ENCODE data around the gene EFCAB11. TPM values are rescaled to one million over a fixed set of nuclear protein-coding genes. Genes with fewer than 3 reads are reported as not detected.

EFCAB11 gene
- total RNA-seq, 1 donor from 2014 or later, result 7.5 TPM

DNA sequence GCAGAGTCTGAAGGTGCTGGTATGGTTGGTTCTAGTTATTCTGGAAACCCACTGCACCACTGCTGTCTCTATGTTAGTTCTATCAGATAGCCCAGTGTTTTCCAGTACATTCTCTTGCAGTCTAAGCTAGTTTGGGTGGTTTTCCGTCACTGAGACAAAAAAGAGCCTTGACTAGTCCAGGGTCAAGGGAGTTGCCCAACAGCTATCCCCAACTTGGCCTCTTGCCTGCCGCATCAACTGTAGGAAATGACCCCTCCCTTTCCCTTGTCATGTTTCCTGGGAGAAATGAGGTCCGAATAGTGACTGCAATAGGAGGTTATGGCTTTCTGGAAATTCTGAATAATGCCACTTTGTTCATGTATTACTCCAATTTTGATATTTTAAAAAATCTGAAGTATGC, 160.4 kb downstream of the EFCAB11 start:
- Histone ChIP-seq H3K9me3 (ENCODE audit: insufficient read depth, low read depth, low read length) (no peaks in the 10 kb centered on the region), H3K9ac (ENCODE audit: low read length) (no peak overlapping the region), H3K4me3 (ENCODE audit: insufficient read depth, low read depth, low read length) (no peak overlapping the region), H3K36me3 (ENCODE audit: insufficient read depth, low read length) (no peaks in the 10 kb centered on the region), H3K4me1 (ENCODE audit: insufficient read depth, low read length) (peaks cover 13% of the 10 kb centered on the region), H4K20me1 (ENCODE audit: insufficient read depth, low read length) (no peaks in the 10 kb centered on the region), H3K79me2 (ENCODE audit: insufficient read depth, low read length) (no peaks in the 10 kb centered on the region), H3K27me3 (ENCODE audit: insufficient read depth, low read length) (no peaks in the 10 kb centered on the region), H2AFZ (ENCODE audit: low read depth, low read length) (no peak overlapping the region), H3K4me2 (ENCODE audit: low read length) (no peak overlapping the region), H3K27ac (ENCODE audit: low read depth, low read length) (no peak overlapping the region)
- TF ChIP-seq EZH2 (IDR thresholded peaks at IDR 0.05; ENCODE audit: insufficient read depth, low read length) (no peak), CTCF (IDR thresholded peaks at IDR 0.05; ENCODE audit: insufficient read depth, low read depth, low read length) (no peak)
- DNase-seq (ENCODE audit: low read depth) (no peak), FAIRE-seq (no peak)
- no peak overlapping the region for H3K27ac Mint-ChIP-seq (ENCODE audit: unreplicated experiment)
- H3K9me3 Mint-ChIP-seq (ENCODE audit: unreplicated experiment), result peaks cover 1% of the 10 kb centered on the region
- H3K4me3 Mint-ChIP-seq (ENCODE audit: unreplicated experiment), result no peak overlapping the region
- no peaks in the 10 kb centered on the region for H3K27me3 Mint-ChIP-seq (ENCODE audit: low read depth, unreplicated experiment)
- peaks cover 8% of the 10 kb centered on the region for H3K4me1 Mint-ChIP-seq (ENCODE audit: low read depth, unreplicated experiment)
- no peaks in the 10 kb centered on the region for H3K36me3 Mint-ChIP-seq (ENCODE audit: low read depth, unreplicated experiment)

DNA sequence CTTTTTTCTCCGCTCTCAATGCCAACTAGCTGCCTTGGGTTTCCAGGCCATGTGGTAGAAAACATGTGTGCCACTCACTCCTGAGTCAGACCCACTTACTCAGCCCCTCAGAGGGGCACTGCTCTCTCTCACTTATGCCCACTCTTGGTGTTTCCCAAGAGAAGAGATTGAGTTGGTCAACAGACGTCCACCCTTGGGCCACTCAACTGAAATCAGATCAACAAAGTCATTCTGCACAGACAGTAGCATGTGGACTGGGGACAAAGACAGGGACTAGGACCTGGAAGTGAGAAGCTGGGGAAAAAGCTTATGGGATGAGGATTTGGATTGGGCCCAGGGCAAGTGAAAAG, 161.2 kb downstream of the EFCAB11 start:
- H3K4me1 Mint-ChIP-seq (ENCODE audit: low read depth, unreplicated experiment), result peaks cover 7% of the 10 kb centered on the region
- no peak for DNase-seq (ENCODE audit: low read depth)
- no peaks in the 10 kb centered on the region for H3K27me3 Mint-ChIP-seq (ENCODE audit: low read depth, unreplicated experiment)
- Histone ChIP-seq H4K20me1 (ENCODE audit: insufficient read depth, low read length) (no peaks in the 10 kb centered on the region), H2AFZ (ENCODE audit: low read depth, low read length) (no peak overlapping the region), H3K36me3 (ENCODE audit: insufficient read depth, low read length) (no peaks in the 10 kb centered on the region), H3K9me3 (ENCODE audit: insufficient read depth, low read depth, low read length) (no peaks in the 10 kb centered on the region), H3K9ac (ENCODE audit: low read length) (no peak overlapping the region), H3K27ac (ENCODE audit: low read depth, low read length) (no peak overlapping the region), H3K4me2 (ENCODE audit: low read length) (no peak overlapping the region), H3K79me2 (ENCODE audit: insufficient read depth, low read length) (no peaks in the 10 kb centered on the region), H3K4me3 (ENCODE audit: insufficient read depth, low read depth, low read length) (no peak overlapping the region), H3K27me3 (ENCODE audit: insufficient read depth, low read length) (no peaks in the 10 kb centered on the region), H3K4me1 (ENCODE audit: insufficient read depth, low read length) (peaks cover 13% of the 10 kb centered on the region)
- H3K9me3 Mint-ChIP-seq (ENCODE audit: unreplicated experiment), result peaks cover 1% of the 10 kb centered on the region
- TF ChIP-seq CTCF (IDR thresholded peaks at IDR 0.05; ENCODE audit: insufficient read depth, low read depth, low read length) (no peak), EZH2 (IDR thresholded peaks at IDR 0.05; ENCODE audit: insufficient read depth, low read length) (no peak)
- no peak overlapping the region for H3K27ac Mint-ChIP-seq (ENCODE audit: unreplicated experiment)
- no peak for FAIRE-seq
- no peak overlapping the region for H3K4me3 Mint-ChIP-seq (ENCODE audit: unreplicated experiment)
- H3K36me3 Mint-ChIP-seq (ENCODE audit: low read depth, unreplicated experiment), result no peaks in the 10 kb centered on the region

DNA sequence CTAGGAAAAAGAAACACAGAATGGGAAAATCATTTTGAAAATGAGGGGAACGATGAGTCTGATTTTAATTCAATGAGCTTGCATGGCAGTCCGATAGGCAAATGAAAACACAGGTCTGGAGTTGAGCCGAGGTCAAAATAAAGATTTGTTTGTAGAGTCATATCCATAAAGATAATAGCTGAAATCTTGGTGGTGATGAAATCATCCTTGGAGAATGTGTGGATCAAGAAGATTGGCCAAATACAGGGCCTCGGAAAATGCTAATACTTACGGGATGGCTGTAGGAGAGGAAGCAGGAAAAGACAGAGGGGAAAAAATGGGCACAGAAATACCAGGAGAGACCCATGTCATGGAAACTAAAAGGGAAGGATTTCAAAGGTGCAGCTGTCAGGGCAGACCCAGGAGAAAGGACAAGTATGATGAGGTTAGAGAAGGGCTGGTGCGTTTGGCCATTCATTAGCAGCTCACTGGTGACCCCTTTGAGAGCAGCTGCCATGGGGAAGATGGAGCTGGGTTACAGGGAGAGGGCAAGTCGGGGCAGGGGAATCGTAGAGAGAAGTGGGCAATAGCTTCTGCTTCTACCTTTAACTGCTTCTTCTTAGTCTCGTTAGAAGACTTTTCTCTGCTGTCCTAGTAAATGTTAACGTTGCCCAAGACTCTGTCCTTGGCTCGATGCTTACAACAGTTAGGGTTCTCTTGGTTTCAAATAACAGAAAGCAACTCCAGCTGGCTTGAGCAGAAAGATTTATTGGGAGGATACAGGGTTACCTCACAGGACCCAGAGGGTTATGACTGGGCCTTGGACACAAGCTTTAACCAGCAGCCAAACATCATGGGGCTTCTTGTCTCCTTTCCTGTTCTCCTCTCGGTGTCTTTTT, 161.8 kb downstream of the EFCAB11 start:
- no peaks in the 10 kb centered on the region for H3K79me2 ChIP-seq (ENCODE audit: insufficient read depth, low read length)
- H3K36me3 ChIP-seq (ENCODE audit: insufficient read depth, low read length), result no peaks in the 10 kb centered on the region
- H2AFZ ChIP-seq (ENCODE audit: low read depth, low read length), result peak overlapping the region; percentile 16
- H3K27ac ChIP-seq (ENCODE audit: low read depth, low read length), result peak overlapping the region; percentile 49
- FAIRE-seq (no peak), DNase-seq (ENCODE audit: low read depth) (peak; percentile 77)
- TF ChIP-seq EZH2 (IDR thresholded peaks at IDR 0.05; ENCODE audit: insufficient read depth, low read length) (no peak), CTCF (IDR thresholded peaks at IDR 0.05; ENCODE audit: insufficient read depth, low read depth, low read length) (no peak)
- H3K4me2 ChIP-seq (ENCODE audit: low read length), result peak overlapping the region; percentile 57
- peak overlapping the region; percentile 36 for H3K9ac ChIP-seq (ENCODE audit: low read length)
- H3K36me3 Mint-ChIP-seq (ENCODE audit: low read depth, unreplicated experiment), result no peaks in the 10 kb centered on the region
- H3K9me3 ChIP-seq (ENCODE audit: insufficient read depth, low read depth, low read length), result no peaks in the 10 kb centered on the region
- no peak overlapping the region for H3K4me3 Mint-ChIP-seq (ENCODE audit: unreplicated experiment)
- H3K4me1 Mint-ChIP-seq (ENCODE audit: low read depth, unreplicated experiment), result peaks cover 7% of the 10 kb centered on the region
- H3K4me1 ChIP-seq (ENCODE audit: insufficient read depth, low read length), result peaks cover 15% of the 10 kb centered on the region
- H4K20me1 ChIP-seq (ENCODE audit: insufficient read depth, low read length), result no peaks in the 10 kb centered on the region
- H3K9me3 Mint-ChIP-seq (ENCODE audit: unreplicated experiment), result peaks cover 1% of the 10 kb centered on the region
- no peaks in the 10 kb centered on the region for H3K27me3 ChIP-seq (ENCODE audit: insufficient read depth, low read length)
- no peak overlapping the region for H3K4me3 ChIP-seq (ENCODE audit: insufficient read depth, low read depth, low read length)
- H3K27me3 Mint-ChIP-seq (ENCODE audit: low read depth, unreplicated experiment), result no peaks in the 10 kb centered on the region
- H3K27ac Mint-ChIP-seq (ENCODE audit: unreplicated experiment), result no peak overlapping the region
